HCEC 1CT (cell line): ENCODE data around the gene SLC25A13.

Experiments
- DNase-seq: peaks from one replicate; pipeline ENCODE4 v3.0.0-alpha.2; 2017

SLC25A13 gene

GRCh38 chr7:96238976-96239766 lies 82.7 kb downstream of the SLC25A13 start:
- no peak for DNase-seq

DNA sequence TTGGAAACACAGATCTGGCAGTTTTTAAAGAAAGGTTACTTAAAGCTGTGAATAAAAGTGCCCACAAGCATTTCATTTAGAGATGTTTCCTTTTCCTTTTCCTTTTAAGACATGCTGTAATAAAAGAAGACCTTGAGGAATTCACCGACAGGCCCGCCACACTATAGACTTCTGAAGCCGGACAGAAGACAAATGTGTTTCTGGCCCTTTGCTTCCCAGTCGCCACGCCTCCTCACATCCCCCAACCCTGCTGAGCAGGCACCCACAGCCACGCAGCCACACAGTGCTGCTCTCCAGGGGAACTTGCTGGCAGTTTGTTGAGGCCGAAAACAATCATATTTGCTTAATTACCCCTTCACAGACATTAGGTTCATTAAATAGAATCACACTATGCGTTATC lies 83.4 kb downstream of the SLC25A13 start:
- no peak for DNase-seq

- DNase-seq = no peak
Measured at GRCh38 chr7:96237040-96237439, 84.9 kb downstream of the SLC25A13 start.

- DNase-seq = peak; percentile 83
Measured at GRCh38 chr7:96236198-96237039, 85.5 kb downstream of the SLC25A13 start.

- no peak for DNase-seq
Measured at GRCh38 chr7:96235281-96235680, 86.6 kb downstream of the SLC25A13 start.

GRCh38 chr7:96233528-96234154 lies 88.3 kb downstream of the SLC25A13 start:
- DNase-seq = no peak

GRCh38 chr7:96233084-96233483 lies 88.8 kb downstream of the SLC25A13 start:
- DNase-seq = no peak

- DNase-seq = no peak
Measured at GRCh38 chr7:96228760-96229159, 93.1 kb downstream of the SLC25A13 start.

GRCh38 chr7:96225251-96225650 lies 96.6 kb downstream of the SLC25A13 start:
- DNase-seq = no peak

DNA sequence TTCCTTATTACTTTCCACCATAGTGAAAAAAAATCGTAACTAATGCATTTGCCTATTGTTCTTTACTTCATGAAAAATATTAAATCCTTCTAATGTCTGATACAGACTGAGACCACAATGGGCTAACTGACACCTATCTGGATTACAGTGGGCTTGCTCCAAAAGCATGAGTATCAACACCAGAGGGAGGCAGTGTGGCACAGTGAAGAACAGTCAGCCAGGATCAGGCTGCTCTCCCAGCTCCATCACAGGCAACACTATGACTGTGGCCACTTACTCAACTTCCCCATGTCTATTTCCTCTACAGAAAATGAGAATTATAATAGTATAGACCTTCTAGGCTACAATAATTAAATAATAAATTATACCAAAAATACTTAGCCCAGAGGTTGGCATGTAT lies 97.2 kb downstream of the SLC25A13 start:
- peak; percentile 21 for DNase-seq

- DNase-seq = no peak
Measured at GRCh38 chr7:96224073-96224472, 97.8 kb downstream of the SLC25A13 start.

GRCh38 chr7:96221888-96222287 lies 100.0 kb downstream of the SLC25A13 start:
- no peak for DNase-seq

- peak; percentile 57 for DNase-seq
Measured at GRCh38 chr7:96219378-96220130, 102.3 kb downstream of the SLC25A13 start.

- no peak for DNase-seq
Measured at GRCh38 chr7:96218664-96219243, 103.1 kb downstream of the SLC25A13 start.

DNA sequence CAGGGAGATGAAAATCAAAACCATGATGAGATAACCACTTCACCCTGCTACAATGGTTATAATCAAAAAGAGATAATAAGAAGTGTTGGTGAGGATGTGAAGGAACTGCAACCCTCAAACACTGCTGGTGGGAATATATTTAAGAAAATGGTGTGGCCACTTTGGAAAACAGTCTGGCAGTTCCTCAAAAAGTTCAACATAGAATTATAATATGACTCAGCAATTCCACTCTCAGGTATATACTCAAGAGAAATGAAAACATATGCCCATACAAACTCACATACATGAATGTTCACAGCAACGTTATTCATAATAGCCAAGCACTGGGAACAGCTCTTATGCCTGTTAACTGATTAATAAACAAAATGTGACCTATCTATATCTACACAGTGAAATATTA lies 104.8 kb downstream of the SLC25A13 start:
- DNase-seq = no peak

- DNase-seq = no peak
Measured at GRCh38 chr7:96216373-96216772, 105.5 kb downstream of the SLC25A13 start.

DNA sequence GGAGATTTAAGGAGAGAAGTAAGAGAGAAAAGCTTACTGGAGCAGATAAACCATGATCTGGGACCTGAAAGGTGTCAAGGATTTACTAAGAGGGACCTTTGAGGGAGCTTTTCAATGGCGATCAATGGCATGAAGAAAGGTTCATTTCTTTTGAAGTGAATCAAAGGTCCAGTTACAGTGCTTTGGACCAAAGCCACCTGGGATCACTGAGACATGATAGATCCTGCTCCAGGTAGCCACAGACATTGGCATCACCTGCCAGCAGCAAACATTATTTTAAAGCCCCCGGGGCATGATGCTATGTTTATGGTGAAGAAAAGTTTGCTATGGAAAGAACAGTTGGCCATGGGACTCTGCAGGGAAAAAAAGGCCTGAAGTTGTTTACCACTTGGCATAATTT lies 109.4 kb downstream of the SLC25A13 start:
- no peak for DNase-seq

- no peak for DNase-seq
Measured at GRCh38 chr7:96211954-96212353, 109.9 kb downstream of the SLC25A13 start.

DNA sequence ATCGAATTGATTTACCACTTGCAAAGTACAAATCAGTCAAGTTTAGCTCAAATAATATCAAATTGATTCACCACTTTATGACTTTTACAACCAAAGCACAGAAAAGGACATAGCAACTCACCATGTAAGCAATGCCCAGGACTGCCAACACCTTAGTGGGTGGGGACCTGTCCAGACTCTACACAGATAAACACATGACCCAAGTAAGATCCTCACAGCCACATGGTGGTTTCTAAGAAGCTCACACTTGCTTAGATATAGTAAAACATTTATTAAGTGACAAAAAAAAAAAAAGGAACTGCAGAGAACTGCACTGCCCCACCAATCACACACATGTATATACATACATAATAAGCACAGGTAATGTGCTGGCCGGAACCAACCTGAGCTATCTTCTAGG lies 116.2 kb downstream of the SLC25A13 start:
- no peak for DNase-seq

GRCh38 chr7:96204601-96205000 lies 117.3 kb downstream of the SLC25A13 start:
- DNase-seq = no peak

DNA sequence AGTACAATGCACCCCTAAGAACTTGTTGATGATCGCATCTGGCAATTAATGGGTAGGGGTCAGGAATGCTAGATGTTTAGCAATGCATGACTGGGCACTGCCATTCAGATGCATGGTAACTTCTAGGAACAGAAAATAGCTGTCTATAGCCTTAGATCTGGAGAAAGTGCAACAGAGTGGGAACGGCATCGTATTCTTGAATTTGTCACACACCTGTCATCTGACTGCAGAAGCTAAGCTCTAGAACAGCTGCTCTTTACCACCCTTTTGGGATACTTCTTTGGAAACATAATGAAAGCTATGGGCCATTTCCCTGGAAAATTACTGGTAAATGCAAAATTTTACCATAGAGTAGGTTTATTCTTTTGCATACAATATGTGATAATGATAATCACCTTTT lies 118.1 kb downstream of the SLC25A13 start:
- no peak for DNase-seq

- DNase-seq = no peak
Measured at GRCh38 chr7:96202102-96202501, 119.8 kb downstream of the SLC25A13 start.

GRCh38 chr7:96200740-96201139 lies 121.2 kb downstream of the SLC25A13 start:
- no peak for DNase-seq
